B cell (primary cell): ENCODE data around the gene EGLN2.

Source experiments
- CTCF ChIP-seq: fragments of 200-600 bp; IDR thresholded peaks from one replicate; pipeline ENCODE4 v1.8.0; 2022; ENCODE audit warnings: antibody characterized with exemption, mild to moderate bottlenecking
- EZH2 ChIP-seq: IDR thresholded peaks from 2 replicates; pipeline ENCODE4 v1.6.1; 2012; ENCODE audit warnings: borderline replicate concordance, low read depth, mild to moderate bottlenecking, moderate library complexity, low read length; ENCODE audit not compliant: insufficient read depth, poor library complexity, severe bottlenecking

- TF ChIP-seq CTCF = no peak
- no peak for TF ChIP-seq EZH2
Measured at GRCh38 chr19:40776932-40777644, 21.9 kb upstream of the EGLN2 start.
